GM21367 (cell line): Measurements from ENCODE around the gene EFS.
"Not testable (repeated sequence)": the region's sequence is repeated elsewhere in the genome, so short reads cannot be mapped to it uniquely, and the experiment has no call there.

Source experiments
- ATAC-seq: cut with Tn5 transposase; IDR thresholded peaks from one replicate; pipeline ENCODE4 v1.9.1; 2021; ENCODE audit not compliant: unreplicated experiment

EFS gene

GRCh38 chr14:23327947-23328744, 36.8 kb downstream of the EFS start:
- ATAC-seq = no peak

GRCh38 chr14:23326491-23327332, 38.3 kb downstream of the EFS start:
- no peak for ATAC-seq

- not testable (repeated sequence) for ATAC-seq
These were observed 39.2 kb downstream of the EFS start for GRCh38 chr14:23325746-23326145.

GRCh38 chr14:23324993-23325392, 40.0 kb downstream of the EFS start:
- ATAC-seq = no peak

- no peak for ATAC-seq
These were observed 40.5 kb downstream of the EFS start for GRCh38 chr14:23324455-23324846.

- no peak for ATAC-seq
These were observed 41.0 kb downstream of the EFS start for GRCh38 chr14:23323838-23324454.

GRCh38 chr14:23322568-23323517, 42.1 kb downstream of the EFS start:
- ATAC-seq = no peak

- peak; percentile 3 for ATAC-seq
These were observed 43.1 kb downstream of the EFS start for GRCh38 chr14:23321572-23322547.

GRCh38 chr14:23320584-23321571, 44.1 kb downstream of the EFS start, which contains the start of gene PABPN1:
Gene PABPN1 (plus strand): TSS chr14:23321457. CDS start chr14:23321470, 13 bp downstream.
- ATAC-seq = peak; percentile 86

- no peak for ATAC-seq
These were observed 45.0 kb downstream of the EFS start for GRCh38 chr14:23319746-23320583.

- ATAC-seq = no peak
These were observed 48.7 kb downstream of the EFS start for GRCh38 chr14:23316300-23316699.

- no peak for ATAC-seq
These were observed 54.4 kb downstream of the EFS start for GRCh38 chr14:23310546-23310945.

GRCh38 chr14:23308721-23309445, 56.1 kb downstream of the EFS start:
- no peak for ATAC-seq

GRCh38 chr14:23307687-23308644, 57.0 kb downstream of the EFS start:
- no peak for ATAC-seq

GRCh38 chr14:23307146-23307530, 57.8 kb downstream of the EFS start:
- ATAC-seq = no peak
